IPS-11a (cell line): ENCODE results near the gene HADHA.

Experiments
- H3K4me3 ChIP-seq: one replicate; pipeline ENCODE4 v1.5.1; 2013; ENCODE audit warnings: low read depth, low read length, control low read depth

HADHA gene

GRCh38 chr2:26195040-26195984 is 49.1 kb downstream of the HADHA start:
- H3K4me3 ChIP-seq: no peak overlapping the region

DNA sequence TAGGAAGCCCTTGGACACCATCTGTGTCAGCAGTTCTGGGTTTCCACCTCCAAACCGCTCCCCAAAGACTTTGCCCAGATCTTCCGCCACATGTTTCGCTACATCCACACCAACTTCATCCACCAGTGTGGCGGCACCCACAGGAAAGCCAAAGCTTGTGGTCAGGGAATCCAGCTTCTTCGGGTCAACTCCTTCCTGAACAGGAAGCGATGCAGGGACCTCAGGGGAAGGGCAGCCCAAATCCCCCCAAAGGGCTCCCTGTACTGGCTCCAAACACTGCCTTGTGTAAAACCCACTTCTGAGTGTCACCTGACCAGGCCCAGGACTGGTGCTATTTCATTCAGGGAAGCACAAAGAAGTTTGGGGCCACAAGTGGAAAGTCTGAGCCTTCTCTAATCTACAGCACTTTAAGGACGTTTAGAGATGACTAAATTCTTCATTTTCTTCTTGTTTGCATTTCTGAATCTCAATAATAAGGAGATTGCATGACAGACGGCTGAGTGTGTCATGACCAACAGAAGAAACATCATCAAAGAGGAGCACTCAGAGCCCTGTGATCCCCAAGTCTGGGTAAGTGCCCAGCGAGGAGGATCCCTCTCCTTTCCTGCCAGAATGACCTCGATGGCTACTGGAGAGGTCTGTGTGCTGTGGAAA is 50.7 kb downstream of the HADHA start:
- no peak overlapping the region for H3K4me3 ChIP-seq

GRCh38 chr2:26191316-26192159 is 52.9 kb downstream of the HADHA start:
- H3K4me3 ChIP-seq: no peak overlapping the region

DNA sequence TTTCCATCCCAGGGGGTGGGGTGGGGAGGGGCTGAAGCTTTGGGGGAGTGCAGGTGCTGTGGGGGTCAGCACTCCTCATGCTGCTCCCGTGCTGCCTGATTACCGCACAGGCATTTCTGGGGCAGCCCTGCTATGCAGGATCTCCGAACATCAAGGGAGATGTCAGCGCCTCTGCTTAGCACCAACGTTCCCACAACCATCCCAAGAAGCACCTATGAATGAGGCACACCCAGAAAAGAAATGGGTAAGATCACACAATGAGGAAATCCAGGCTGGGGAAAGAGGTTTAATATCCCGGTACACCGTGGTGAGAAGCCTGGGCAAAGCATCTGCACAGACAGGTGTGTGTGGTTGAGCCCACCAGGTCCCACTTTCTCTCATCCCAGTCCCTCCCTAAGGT is 54.1 kb downstream of the HADHA start:
- H3K4me3 ChIP-seq: no peak overlapping the region

- no peak overlapping the region for H3K4me3 ChIP-seq
These were observed 54.7 kb downstream of the HADHA start for GRCh38 chr2:26189751-26190150.

GRCh38 chr2:26189123-26189522 is 55.3 kb downstream of the HADHA start:
- H3K4me3 ChIP-seq: no peak overlapping the region

DNA sequence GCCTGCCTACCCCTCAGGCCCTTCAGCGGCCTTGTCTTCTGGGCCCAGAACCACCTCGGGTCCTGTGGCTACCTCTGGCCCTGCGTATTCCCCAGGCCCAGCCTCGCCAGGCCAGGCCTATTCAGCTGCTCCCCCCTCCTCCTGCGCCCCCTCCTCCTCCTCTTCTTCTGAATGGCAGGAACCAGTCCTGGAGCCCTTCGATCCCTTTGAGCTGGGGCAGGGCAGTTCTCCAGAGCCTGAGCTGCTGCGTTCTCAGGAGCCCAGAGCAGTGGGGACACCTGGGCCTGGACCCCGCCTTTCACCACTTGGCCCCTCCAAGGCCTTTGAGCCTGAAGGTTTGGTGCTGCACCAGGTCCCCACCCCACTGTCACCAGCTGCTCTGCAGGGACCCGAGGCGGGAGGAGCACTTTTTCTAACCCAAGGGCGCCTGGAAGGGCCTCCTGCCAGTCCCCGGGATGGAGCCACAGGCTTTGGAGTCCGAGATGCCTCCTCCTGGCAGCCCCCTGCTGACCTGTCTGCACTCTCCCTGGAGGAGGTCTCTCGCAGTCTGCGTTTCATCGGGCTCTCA is 56.8 kb downstream of the HADHA start:
- H3K4me3 ChIP-seq: no peak overlapping the region

GRCh38 chr2:26187114-26187513 is 57.3 kb downstream of the HADHA start:
- H3K4me3 ChIP-seq: no peak overlapping the region

- no peak overlapping the region for H3K4me3 ChIP-seq
These were observed 58.3 kb downstream of the HADHA start for GRCh38 chr2:26185954-26186770.

- peak overlapping the region; percentile 39 for H3K4me3 ChIP-seq
These were observed 59.0 kb downstream of the HADHA start for GRCh38 chr2:26185304-26185928.

GRCh38 chr2:26184555-26185303 is 59.7 kb downstream of the HADHA start:
- peak overlapping the region; percentile 47 for H3K4me3 ChIP-seq

GRCh38 chr2:26184121-26184520 is 60.3 kb downstream of the HADHA start:
- H3K4me3 ChIP-seq: peak overlapping the region; percentile 47

GRCh38 chr2:26182887-26183630 is 61.4 kb downstream of the HADHA start:
- H3K4me3 ChIP-seq: no peak overlapping the region

GRCh38 chr2:26182441-26182840 is 62.0 kb downstream of the HADHA start:
- no peak overlapping the region for H3K4me3 ChIP-seq

- H3K4me3 ChIP-seq: peak overlapping the region; percentile 54
These were observed 65.0 kb downstream of the HADHA start for GRCh38 chr2:26179446-26179913.

DNA sequence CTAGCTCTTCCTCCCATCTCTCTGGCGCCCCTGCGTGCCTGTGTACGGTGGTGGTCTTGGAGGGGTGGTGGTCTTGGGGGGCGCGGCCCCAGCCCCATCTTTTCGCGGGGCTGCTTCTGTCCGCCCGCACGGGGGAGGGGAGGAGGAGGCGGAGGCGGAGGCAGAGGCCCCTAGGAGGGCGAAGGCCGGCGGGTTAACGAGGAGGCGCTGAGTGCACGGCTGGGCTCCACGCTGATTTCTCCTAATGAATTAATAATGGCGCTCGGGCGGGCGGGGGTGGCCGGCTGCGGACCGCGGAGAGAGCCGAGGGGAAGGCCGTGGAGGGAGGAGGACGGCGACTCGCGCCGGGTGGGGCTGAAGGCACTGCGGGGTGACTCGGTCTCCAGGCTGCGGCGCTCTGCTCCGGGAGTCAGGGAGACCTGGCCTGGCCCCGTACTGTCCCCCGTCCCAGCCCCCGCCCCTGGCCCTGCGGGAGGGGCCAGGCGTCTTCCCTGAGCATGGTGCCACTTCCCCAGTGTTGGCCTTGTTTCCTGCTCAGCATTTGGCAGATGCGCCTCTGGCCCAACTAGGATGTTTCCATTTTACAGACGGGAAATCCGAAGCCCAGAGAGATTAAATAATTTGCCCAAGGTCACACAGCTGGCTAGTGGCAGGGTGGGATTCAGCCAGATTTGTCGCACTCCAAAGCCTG is 65.5 kb downstream of the HADHA start:
- H3K4me3 ChIP-seq: peak overlapping the region; percentile 54

- H3K4me3 ChIP-seq: no peak overlapping the region
These were observed 66.2 kb downstream of the HADHA start for GRCh38 chr2:26178246-26178645.

DNA sequence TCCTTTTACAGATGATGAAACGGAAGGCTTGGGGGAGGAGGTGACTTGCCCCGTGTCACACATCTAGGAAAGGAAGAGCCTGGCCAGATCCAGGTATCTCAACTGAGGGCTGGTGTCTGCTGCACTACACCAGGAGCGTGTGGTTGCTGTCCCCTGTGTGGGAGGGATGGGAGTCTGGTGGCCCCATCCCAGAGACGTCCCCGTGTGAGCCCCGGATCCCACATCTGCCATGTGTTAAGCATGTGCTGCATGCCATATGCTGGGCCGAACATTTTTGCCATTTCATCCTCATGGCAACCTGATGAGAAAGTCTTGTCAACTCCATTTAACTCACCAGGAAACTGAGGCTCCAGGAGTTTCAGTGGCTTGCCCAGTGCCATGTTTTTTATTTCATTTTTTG is 67.3 kb downstream of the HADHA start:
- no peak overlapping the region for H3K4me3 ChIP-seq
